22Rv1 (cell line): ENCODE measurements around the gene TMEM132D.

Source experiments
- H3K27ac ChIP-seq: fragments of 450-650 bp; 2 replicates; pipeline ENCODE4 v1.5.1; 2017
- CTCF ChIP-seq: fragments of 450-650 bp; IDR thresholded peaks from 2 replicates; pipeline ENCODE4 v1.5.1; 2017; ENCODE audit warnings: mild to moderate bottlenecking
- ZFX ChIP-seq: fragments of 450-650 bp; IDR thresholded peaks from 2 replicates; pipeline ENCODE4 v1.6.1; 2017; ENCODE audit warnings: antibody characterized with exemption, borderline replicate concordance

Gene TMEM132D

GRCh38 chr12:129790331-129790730, 113.5 kb downstream of the TMEM132D start:
- TF ChIP-seq ZFX (no peak), CTCF (no peak)
- H3K27ac ChIP-seq: no peak overlapping the region

DNA sequence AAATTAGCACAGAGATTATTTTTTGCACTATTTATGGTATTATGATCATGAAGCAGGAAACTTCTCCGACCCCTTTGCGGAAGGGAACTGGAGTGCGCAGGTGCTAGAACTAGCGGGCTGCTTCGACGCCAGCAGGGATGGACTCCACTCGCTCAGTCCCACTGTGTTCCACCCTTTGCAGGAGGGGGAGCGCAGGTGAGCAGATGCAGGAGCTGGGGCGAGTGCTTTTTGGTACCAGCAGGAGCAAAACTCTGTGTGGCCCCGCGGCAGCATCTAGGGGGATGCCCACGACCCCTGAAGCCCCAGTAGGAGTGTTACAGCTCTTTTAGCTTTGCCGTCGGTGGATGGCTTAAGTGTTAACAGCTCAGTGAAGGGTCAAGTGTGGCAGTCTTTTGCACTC, 113.9 kb downstream of the TMEM132D start:
- no peak for TF ChIP-seq ZFX
- TF ChIP-seq CTCF: no peak
- no peak overlapping the region for H3K27ac ChIP-seq

DNA sequence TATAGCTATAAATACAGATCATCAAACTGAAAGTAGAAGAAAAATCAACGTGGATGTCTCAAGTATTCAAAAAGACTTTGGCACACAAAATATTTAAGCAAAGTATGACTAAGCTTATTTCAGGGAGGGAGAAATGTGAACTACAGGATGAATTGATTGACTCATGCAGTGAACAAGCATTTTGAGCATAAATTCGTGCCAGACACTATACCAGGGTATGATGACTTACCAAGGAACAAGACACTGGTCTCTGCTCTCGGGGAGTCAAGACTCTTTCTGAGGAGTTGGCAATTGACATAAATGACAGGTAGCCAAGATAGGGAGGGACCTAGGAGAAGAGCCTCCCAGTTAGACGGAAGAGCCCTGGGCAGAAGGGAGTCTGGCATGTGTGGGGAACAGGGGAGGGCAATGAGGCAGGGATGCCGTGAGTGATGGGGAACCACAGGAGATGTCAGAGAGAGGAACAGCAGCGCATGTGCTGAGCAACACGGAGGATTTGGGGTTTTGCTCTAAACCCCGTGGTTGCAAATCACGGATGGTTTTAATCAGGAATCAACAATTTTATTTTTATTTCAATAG, 115.2 kb downstream of the TMEM132D start:
- H3K27ac ChIP-seq: no peak overlapping the region

GRCh38 chr12:129779989-129780388, 123.8 kb downstream of the TMEM132D start:
- H3K27ac ChIP-seq: no peak overlapping the region
- TF ChIP-seq CTCF: no peak
- TF ChIP-seq ZFX: no peak

More for the DNA sequence above, 115.2 kb downstream of the TMEM132D start:
- TF ChIP-seq ZFX (no peak), CTCF (no peak)

- H3K27ac ChIP-seq: no peak overlapping the region
- no peak for TF ChIP-seq CTCF
- TF ChIP-seq ZFX: no peak
Measured at GRCh38 chr12:129779033-129779432, 124.8 kb downstream of the TMEM132D start.

DNA sequence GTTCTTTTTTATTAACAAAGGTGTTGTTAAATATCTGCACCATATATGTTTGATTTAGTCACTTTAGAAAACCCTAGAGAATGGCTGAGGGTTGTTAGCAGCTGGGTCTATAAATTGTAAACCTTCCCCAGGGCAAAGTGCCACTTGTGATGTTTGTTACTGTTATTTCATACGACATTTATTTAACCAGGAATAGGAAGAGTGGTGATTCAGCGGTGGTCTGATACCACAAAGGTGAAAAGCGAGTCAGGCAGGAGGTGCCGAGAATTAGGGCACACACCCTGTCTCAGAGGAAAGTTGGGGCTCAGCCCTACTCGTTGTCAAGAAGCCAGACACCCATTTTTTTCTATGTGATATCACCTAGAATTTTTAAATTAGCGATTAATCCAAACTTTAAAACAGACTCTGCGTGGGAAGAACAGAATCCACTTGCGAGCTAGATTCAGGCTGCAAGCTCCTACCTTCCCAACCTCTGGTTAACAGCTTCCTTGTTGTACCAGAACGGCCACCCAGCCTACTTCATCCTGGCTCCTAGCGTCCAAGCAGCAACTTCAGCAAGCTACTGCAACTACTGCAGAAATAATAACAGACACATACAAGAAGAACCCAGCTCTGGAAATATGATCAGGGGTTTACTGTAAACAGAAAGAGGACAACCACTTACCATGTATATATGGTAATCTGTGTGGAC, 126.7 kb downstream of the TMEM132D start:
- TF ChIP-seq ZFX (no peak), CTCF (no peak)
- H3K27ac ChIP-seq: no peak overlapping the region

GRCh38 chr12:129772501-129773493, 131.0 kb downstream of the TMEM132D start:
- no peak overlapping the region for H3K27ac ChIP-seq
- TF ChIP-seq ZFX (no peak), CTCF (no peak)
